Testis (tissue), 3 donors: Measurements from ENCODE around the gene PSMC4. TPM values are rescaled to one million over a fixed set of nuclear protein-coding genes. Genes with fewer than 3 reads are reported as not detected.
"Not testable (repeated sequence)": the region's sequence is repeated elsewhere in the genome, so short reads cannot be mapped to it uniquely, and the experiment has no call there.

Experiments used
- DNase-seq: peaks from one replicate; pipeline ENCODE4 v3.0.0-alpha.2; 2019
- H3K27ac ChIP-seq, 2 donors: fragments of 200-600 bp; sonication (generic); one replicate each; pipeline ENCODE4 v1.5.1; 2019
- H3K27me3 ChIP-seq: fragments of 200-600 bp; sonication (generic); one replicate; pipeline ENCODE4 v1.5.1; 2019
- H3K36me3 ChIP-seq: fragments of 200-600 bp; sonication (generic); one replicate; pipeline ENCODE4 v1.5.1; 2017; ENCODE audit warnings: low read depth; ENCODE audit errors: missing control alignments
- H3K4me1 ChIP-seq: fragments of 200-600 bp; sonication (generic); one replicate; pipeline ENCODE4 v1.5.1; 2019
- H3K4me3 ChIP-seq, 2 donors: fragments of 200-600 bp; sonication (generic); one replicate each; pipeline ENCODE4 v1.5.1; 2017 to 2019
- H3K9me3 ChIP-seq: fragments of 200-600 bp; sonication (generic); one replicate; pipeline ENCODE4 v1.5.1; 2017
- CTCF ChIP-seq, 3 experiments: fragments of 450-650 bp in 2 of 3; fragments of 200-600 bp in 1 of 3; sonication (generic) in 1 of 3; IDR thresholded peaks; one replicate each; pipeline ENCODE4 v1.5.1; 2016 to 2019; ENCODE audit warnings: antibody characterized with exemption in 3 of 3, mild to moderate bottlenecking in 2 of 3, moderate library complexity in 1 of 3
- POLR2A ChIP-seq: fragments of 450-650 bp; IDR thresholded peaks from one replicate; pipeline ENCODE4 v1.6.1; 2017; ENCODE audit warnings: antibody characterized with exemption, mild to moderate bottlenecking, moderate library complexity
- WGBS, 2 donors: methylation state at CpG; one replicate each; pipeline ENCODE4 v1.1.5; 2018; 5-methylcytosine and 5-hydroxymethylcytosine counted together
- intact Hi-C: fragments of 100-400 bp; cut with DNase I; formaldehyde crosslinking; loops from one replicate; pipeline ENCODE4 v1.15.1; 2023; ENCODE audit warnings: low total_unique reads
- polyA plus RNA-seq: library from polyadenylated mRNA; stranded (reverse); fragments of 350-450 nt; fragmentation: Illumina TruSeq; extraction: RNeasy Lipid Tissue Mini Kit (QIAGEN cat#74804); gene quantifications from one replicate; pipeline ENCODE4 v1.2.3, GENCODE V29; 2014; ENCODE audit warnings: low read depth, low replicate concordance; ENCODE audit not compliant: insufficient read depth
- total RNA-seq, 2 donors: library from RNA; depleted of rRNA; stranded (reverse); fragments of >200 nt; gene quantifications; one replicate each; pipeline ENCODE4 v1.2.3, GENCODE V29; 2016

The PSMC4 gene
- total and polyA plus RNA-seq, 3 donors from 2014 or later: 73.0 to 114 (median 77.9) TPM

DNA sequence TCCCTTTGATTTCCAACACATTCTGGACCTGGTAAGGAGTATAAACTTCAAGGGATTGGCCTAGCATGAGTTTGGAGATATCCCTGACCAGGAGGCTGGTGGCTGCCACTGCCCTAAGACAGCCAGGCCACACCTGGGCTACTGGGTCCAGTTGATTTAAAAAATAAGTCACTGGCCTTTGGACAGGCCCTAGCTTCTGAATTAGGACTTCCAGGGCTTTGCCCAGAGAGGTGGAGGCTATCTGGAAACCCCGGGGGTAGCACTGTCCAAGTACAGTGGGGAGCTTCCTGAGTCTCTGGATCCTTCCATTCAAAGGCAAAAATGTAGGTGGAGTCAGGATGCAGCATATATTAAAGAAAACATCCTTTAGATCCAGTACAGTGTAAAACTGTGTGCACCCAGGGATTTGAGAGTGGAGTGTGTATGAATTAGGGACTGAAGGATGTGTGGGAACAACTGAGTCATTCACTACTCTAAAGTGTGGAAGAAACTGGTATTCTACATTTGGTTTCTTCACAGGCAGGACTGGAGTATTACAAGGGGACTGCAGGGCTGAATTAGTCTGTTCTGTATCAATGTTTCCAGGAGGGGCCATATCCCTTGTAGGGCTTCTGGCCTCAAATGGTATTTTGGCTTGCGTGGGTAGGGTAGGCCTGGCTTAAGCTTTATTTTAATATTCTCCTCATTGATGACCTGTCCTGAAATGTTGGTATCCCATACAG, 21.8 kb upstream of the PSMC4 start:
- H3K9me3 ChIP-seq: no peaks in the 10 kb centered on the region
- WGBS, 2 donors: 89 to 93% methylated on average over 2 of the region's 2 CpGs
- no peaks in the 10 kb centered on the region for H3K27me3 ChIP-seq
- no peak overlapping the region for H3K27ac ChIP-seq
- no peaks in the 10 kb centered on the region for H3K36me3 ChIP-seq
- H3K4me3 ChIP-seq: no peak overlapping the region
- no peaks in the 10 kb centered on the region for H3K4me1 ChIP-seq
- intact Hi-C loops: no loop called here
- no peak for DNase-seq
- TF ChIP-seq CTCF (IDR thresholded peaks at IDR 0.05) (no peak), POLR2A (no peak)

DNA sequence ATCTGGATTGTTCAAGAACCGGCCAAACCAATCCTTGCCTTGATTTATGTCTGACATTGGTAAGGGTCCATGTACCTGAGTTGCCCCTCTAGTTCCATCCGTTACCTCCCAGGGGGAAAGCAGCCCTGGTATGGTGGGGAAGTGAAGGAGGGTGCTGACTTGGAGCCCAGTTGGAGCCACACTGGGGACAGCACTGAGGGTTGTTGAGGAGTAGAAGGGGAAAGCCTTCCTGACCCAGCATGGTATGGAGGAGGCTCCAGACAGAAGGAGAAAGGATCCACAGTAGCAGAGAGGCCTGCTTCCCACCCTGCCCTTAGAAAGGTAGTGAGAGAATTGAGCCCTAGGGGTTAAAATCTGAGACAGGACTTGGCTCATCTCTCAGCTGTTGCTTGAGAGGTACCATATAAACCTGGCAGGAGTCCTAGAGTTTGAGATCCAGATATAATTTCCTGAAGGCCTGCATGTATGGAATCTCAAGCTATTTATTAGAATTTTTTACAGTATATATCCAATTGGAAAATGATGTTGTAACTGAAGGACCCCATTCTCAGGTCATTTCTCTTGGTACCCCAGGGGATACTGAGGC, 19.8 kb upstream of the PSMC4 start:
- Histone ChIP-seq H3K27ac (no peak overlapping the region), H3K4me1 (no peaks in the 10 kb centered on the region), H3K36me3 (no peaks in the 10 kb centered on the region), H3K4me3 (no peak overlapping the region), H3K9me3 (no peaks in the 10 kb centered on the region), H3K27me3 (no peaks in the 10 kb centered on the region)
- intact Hi-C loops: no loop called here
- TF ChIP-seq CTCF (IDR thresholded peaks at IDR 0.05): no peak
- no peak for TF ChIP-seq POLR2A
- WGBS, 2 donors: 85 to 90% methylated on average over 2 of the region's 2 CpGs
- no peak for DNase-seq

- intact Hi-C loops: no loop called here
- Histone ChIP-seq H3K4me3 (no peak overlapping the region), H3K27me3 (no peaks in the 10 kb centered on the region), H3K36me3 (no peaks in the 10 kb centered on the region), H3K4me1 (no peaks in the 10 kb centered on the region), H3K9me3 (no peaks in the 10 kb centered on the region), H3K27ac (no peak overlapping the region)
- TF ChIP-seq CTCF (IDR thresholded peaks at IDR 0.05) (no peak), POLR2A (no peak)
- WGBS, 2 donors: 68 to 84% methylated on average over 3 of the region's 3 CpGs
- DNase-seq: no peak
These were observed 19.3 kb upstream of the PSMC4 start for GRCh38 chr19:39951686-39952085.

- intact Hi-C loops: no loop called here
- no peaks in the 10 kb centered on the region for H3K36me3 ChIP-seq
- no peaks in the 10 kb centered on the region for H3K4me1 ChIP-seq
- no peak overlapping the region for H3K27ac ChIP-seq
- WGBS, 2 donors: 89 to 95% methylated on average over 7 of the region's 7 CpGs
- no peak for DNase-seq
- H3K4me3 ChIP-seq: no peak overlapping the region
- TF ChIP-seq CTCF (IDR thresholded peaks at IDR 0.05): no peak
- no peak for TF ChIP-seq POLR2A
- no peaks in the 10 kb centered on the region for H3K9me3 ChIP-seq
- no peaks in the 10 kb centered on the region for H3K27me3 ChIP-seq
These were observed 17.1 kb upstream of the PSMC4 start for GRCh38 chr19:39953915-39954314.

GRCh38 chr19:39957886-39958285, 13.1 kb upstream of the PSMC4 start:
- H3K27ac ChIP-seq, H3K27me3 ChIP-seq, H3K4me1 ChIP-seq, H3K36me3 ChIP-seq, intact Hi-C loops, H3K4me3 ChIP-seq, H3K9me3 ChIP-seq, DNase-seq: not testable (repeated sequence)
- 92 to 96% methylated on average over 5 of the region's 5 CpGs for WGBS, 2 donors

DNA sequence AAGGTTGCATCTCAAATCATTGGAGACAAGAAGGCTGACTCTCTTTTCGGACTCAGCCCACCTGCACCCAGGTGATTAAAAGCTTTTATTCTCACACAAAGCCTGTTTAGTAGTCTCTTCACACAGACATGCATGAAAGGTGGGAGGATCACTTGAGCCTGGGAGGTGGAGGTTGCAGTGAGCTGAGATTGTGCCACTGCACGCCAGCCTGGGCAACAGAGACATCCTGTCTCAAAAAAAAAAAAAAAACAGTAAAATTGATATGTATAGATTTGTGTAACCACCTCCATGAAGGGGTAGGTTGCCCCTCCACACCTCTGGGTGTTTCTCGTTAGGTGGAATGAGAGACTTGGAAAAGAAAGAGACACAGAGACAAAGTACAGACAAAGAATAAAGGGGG, 12.0 kb upstream of the PSMC4 start:
- H3K4me3 ChIP-seq, H3K27ac ChIP-seq, H3K36me3 ChIP-seq, H3K4me1 ChIP-seq, DNase-seq, H3K9me3 ChIP-seq, intact Hi-C loops, H3K27me3 ChIP-seq: not testable (repeated sequence)
- WGBS, 2 donors: 57 to 84% methylated on average over 3 of the region's 3 CpGs

DNA sequence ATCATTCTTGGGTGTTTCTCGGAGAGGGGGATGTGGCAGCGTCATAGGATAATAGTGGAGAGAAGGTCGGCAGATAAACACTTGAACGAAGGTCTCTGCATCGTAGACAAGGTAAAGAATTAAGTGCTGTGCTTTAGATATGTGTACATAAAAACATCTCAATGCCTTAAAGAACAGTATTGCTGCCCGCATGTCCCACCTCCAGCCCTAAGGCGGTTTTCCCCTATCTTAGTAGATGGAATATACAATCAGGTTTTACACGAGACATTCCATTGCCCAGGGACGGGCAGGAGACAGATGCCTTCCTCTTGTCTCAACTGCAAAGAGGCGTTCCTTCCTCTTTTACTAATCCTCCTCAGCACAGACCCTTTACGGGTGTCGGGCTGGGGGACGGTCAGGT, 11.6 kb upstream of the PSMC4 start:
- intact Hi-C loops, DNase-seq, H3K27me3 ChIP-seq, H3K4me1 ChIP-seq, H3K9me3 ChIP-seq, H3K27ac ChIP-seq, H3K36me3 ChIP-seq, H3K4me3 ChIP-seq: not testable (repeated sequence)
- 56 to 63% methylated on average over 10 to 13 of the region's 13 CpGs for WGBS, 2 donors
